GM23338 (cell line): Measurements from ENCODE around the gene SIMC1. TPM values are rescaled to one million over a fixed set of nuclear protein-coding genes. Genes with fewer than 3 reads are reported as not detected.
"Not testable (repeated sequence)": the region's sequence is repeated elsewhere in the genome, so short reads cannot be mapped to it uniquely, and the experiment has no call there.

ENCODE experiments used
- ATAC-seq: fragments of 200-7000 bp; cut with Tn5 transposase; 3 replicates; pipeline ENCODE4 v1.9.1; 2020
- DNase-seq: peaks from one replicate; pipeline ENCODE4 v3.0.0-alpha.2; 2015; ENCODE audit warnings: low spot score
- H2AFZ ChIP-seq: fragments of 200-600 bp; sonication (generic); 2 replicates; pipeline ENCODE4 v1.8.0; 2016; ENCODE audit warnings: antibody characterized with exemption, mild to moderate bottlenecking, moderate library complexity
- H3F3A ChIP-seq: fragments of 200-600 bp; sonication (generic); replicated peaks from 2 replicates; pipeline ENCODE4 v1.8.0; 2017; ENCODE audit warnings: antibody characterized with exemption, mixed run types, low read depth
- H3K27ac ChIP-seq: fragments of 200-600 bp; sonication (generic); 2 replicates; pipeline ENCODE4 v1.6.1; 2016; ENCODE audit warnings: low read depth
- H3K27me3 ChIP-seq: fragments of 200-600 bp; sonication (generic); 2 replicates; pipeline ENCODE4 v1.8.0; 2016; ENCODE audit warnings: mild to moderate bottlenecking, mixed run types, moderate library complexity; ENCODE audit not compliant: insufficient read depth
- H3K36me3 ChIP-seq: fragments of 200-600 bp; sonication (generic); 2 replicates; pipeline ENCODE4 v1.8.0; 2016; ENCODE audit warnings: mild to moderate bottlenecking; ENCODE audit not compliant: insufficient read depth
- H3K4me1 ChIP-seq: fragments of 200-600 bp; sonication (generic); 2 replicates; pipeline ENCODE4 v1.8.0; 2016; ENCODE audit warnings: mild to moderate bottlenecking, moderate library complexity; ENCODE audit not compliant: insufficient read depth
- H3K4me2 ChIP-seq: fragments of 200-600 bp; sonication (generic); 2 replicates; pipeline ENCODE4 v1.7.1; 2017; ENCODE audit warnings: mixed run types
- H3K4me3 ChIP-seq: fragments of 200-600 bp; sonication (generic); 2 replicates; pipeline ENCODE4 v1.6.1; 2016; ENCODE audit warnings: mixed run types
- H3K79me2 ChIP-seq: fragments of 200-600 bp; sonication (generic); replicated peaks from 2 replicates; pipeline ENCODE4 v1.8.0; 2017; ENCODE audit warnings: mild to moderate bottlenecking; ENCODE audit not compliant: insufficient read depth
- H3K9me2 ChIP-seq: fragments of 200-600 bp; sonication (generic); 2 replicates; pipeline ENCODE4 v1.8.0; 2017; ENCODE audit not compliant: insufficient read depth
- H4K20me1 ChIP-seq: fragments of 200-600 bp; sonication (generic); replicated peaks from 2 replicates; pipeline ENCODE4 v1.8.0; 2017; ENCODE audit warnings: mild to moderate bottlenecking; ENCODE audit not compliant: insufficient read depth
- H3K27ac Mint-ChIP-seq: 2 replicates; pipeline ENCODE4 v1.8.0; 2020; ENCODE audit warnings: inconsistent platforms, mild to moderate bottlenecking, moderate library complexity, mixed read lengths
- H3K27me3 Mint-ChIP-seq: 3 replicates; pipeline ENCODE4 v1.8.0; 2022; ENCODE audit warnings: low read depth, mild to moderate bottlenecking, moderate library complexity, mixed read lengths, inconsistent platforms; ENCODE audit not compliant: insufficient read depth, poor library complexity
- H3K36me3 Mint-ChIP-seq: 3 replicates; pipeline ENCODE4 v1.8.0; 2021; ENCODE audit warnings: low read depth, mild to moderate bottlenecking, inconsistent platforms, moderate library complexity, mixed read lengths
- H3K4me1 Mint-ChIP-seq: 3 replicates; pipeline ENCODE4 v1.8.0; 2020; ENCODE audit warnings: mild to moderate bottlenecking, inconsistent platforms, mixed read lengths
- H3K4me3 Mint-ChIP-seq: 3 replicates; pipeline ENCODE4 v1.8.0; 2021; ENCODE audit warnings: moderate library complexity, mild to moderate bottlenecking, inconsistent platforms, mixed read lengths
- H3K9me3 Mint-ChIP-seq: 3 replicates; pipeline ENCODE4 v1.8.0; 2020; ENCODE audit warnings: moderate library complexity, mild to moderate bottlenecking, inconsistent platforms, mixed read lengths
- polyA plus RNA-seq: library from polyadenylated mRNA; unstranded; fragments of >200 nt; fragmentation: Nextera tagmentation; extraction: Ambion mirVana; gene quantifications from 2 replicates; pipeline ENCODE4 v1.2.1, GENCODE V29; 2016
- total RNA-seq: library from RNA; depleted of rRNA; stranded (reverse); fragments of >200 nt; shearing (Covaris generic); gene quantifications from 2 replicates; pipeline ENCODE4 v1.2.3, GENCODE V29; 2014
- TF ChIP-seq, protein P1 (sequence below), 2 experiments: fragments of 200-600 bp in 1 of 2; sonication (generic) in 1 of 2; conservative IDR thresholded peaks; 2 replicates each; pipeline versions ENCODE4 v1.5.1 to v1.6.1; 2016 to 2017; ENCODE audit warnings: antibody characterized with exemption in 2 of 2, low read depth in 2 of 2, mild to moderate bottlenecking in 2 of 2, moderate library complexity in 1 of 2

Gene SIMC1
- total and polyA plus RNA-seq, 2 experiments from 2014 or later, result 9.4 to 14.6 TPM

DNA sequence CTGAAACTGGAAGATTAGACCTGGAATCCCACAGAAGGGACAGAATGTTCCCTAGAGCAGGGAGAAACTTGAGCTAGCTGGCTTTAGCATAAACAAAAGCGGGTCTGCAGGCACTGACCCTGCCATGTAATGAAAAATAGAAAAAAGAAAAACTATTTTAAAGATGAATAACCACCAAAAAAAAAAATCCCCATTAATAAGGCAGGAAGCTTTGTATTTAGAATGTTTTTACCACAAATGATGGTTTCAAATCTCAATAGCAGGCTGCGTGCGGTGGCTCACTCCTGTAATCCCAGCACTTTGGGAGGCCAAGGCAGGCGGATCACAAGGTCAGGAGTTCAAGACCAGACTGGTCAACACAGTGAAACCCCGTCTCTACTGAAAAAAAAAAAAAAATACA lies 5.0 kb upstream of the SIMC1 start:
- not testable (repeated sequence) for ATAC-seq, H3K4me1 ChIP-seq, DNase-seq

DNA sequence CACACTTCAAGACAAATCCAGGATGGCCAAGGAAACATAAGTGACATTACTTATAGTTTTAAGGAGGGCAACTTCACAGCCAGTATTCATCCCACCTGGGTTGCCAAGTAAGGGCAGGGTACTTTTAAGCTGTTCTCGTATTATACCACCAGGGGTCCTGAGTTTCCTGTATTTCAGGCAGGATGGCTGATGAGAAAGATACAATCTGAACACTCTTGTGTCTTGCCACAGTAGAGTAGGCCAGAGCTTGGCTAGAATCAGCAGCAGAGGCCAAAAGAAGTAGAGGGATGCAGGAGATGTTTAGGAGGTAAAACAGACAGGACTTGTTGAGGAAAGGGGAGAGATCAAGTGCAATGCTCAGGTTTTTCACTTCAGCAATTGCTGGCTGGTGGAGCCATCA lies 3.1 kb upstream of the SIMC1 start:
- H4K20me1 ChIP-seq, H3F3A ChIP-seq, H3K4me2 ChIP-seq, H3K9me2 ChIP-seq, H3K4me3 Mint-ChIP-seq, H3K4me1 Mint-ChIP-seq, H3K4me1 ChIP-seq, H3K27me3 ChIP-seq, H3K27me3 Mint-ChIP-seq, H3K27ac ChIP-seq, H3K27ac Mint-ChIP-seq, H3K36me3 Mint-ChIP-seq, H3K4me3 ChIP-seq, H2AFZ ChIP-seq, H3K9me3 Mint-ChIP-seq, H3K79me2 ChIP-seq, H3K36me3 ChIP-seq: not testable (repeated sequence)
- peak; percentile 79 for DNase-seq
- TF ChIP-seq, protein P1, sequence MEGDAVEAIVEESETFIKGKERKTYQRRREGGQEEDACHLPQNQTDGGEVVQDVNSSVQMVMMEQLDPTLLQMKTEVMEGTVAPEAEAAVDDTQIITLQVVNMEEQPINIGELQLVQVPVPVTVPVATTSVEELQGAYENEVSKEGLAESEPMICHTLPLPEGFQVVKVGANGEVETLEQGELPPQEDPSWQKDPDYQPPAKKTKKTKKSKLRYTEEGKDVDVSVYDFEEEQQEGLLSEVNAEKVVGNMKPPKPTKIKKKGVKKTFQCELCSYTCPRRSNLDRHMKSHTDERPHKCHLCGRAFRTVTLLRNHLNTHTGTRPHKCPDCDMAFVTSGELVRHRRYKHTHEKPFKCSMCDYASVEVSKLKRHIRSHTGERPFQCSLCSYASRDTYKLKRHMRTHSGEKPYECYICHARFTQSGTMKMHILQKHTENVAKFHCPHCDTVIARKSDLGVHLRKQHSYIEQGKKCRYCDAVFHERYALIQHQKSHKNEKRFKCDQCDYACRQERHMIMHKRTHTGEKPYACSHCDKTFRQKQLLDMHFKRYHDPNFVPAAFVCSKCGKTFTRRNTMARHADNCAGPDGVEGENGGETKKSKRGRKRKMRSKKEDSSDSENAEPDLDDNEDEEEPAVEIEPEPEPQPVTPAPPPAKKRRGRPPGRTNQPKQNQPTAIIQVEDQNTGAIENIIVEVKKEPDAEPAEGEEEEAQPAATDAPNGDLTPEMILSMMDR (conservative IDR thresholded peaks at IDR 0.05; ENCODE audit: low read depth in 2 of 2), result peak; percentile 58 to 59
- ATAC-seq, result peak; percentile 46

More for the DNA sequence above, 5.0 kb upstream of the SIMC1 start:
- H3K4me3 Mint-ChIP-seq, H3K27me3 ChIP-seq, H3K4me3 ChIP-seq, H3K27ac Mint-ChIP-seq, H2AFZ ChIP-seq, H3K27me3 Mint-ChIP-seq, H3K9me3 Mint-ChIP-seq, H3K79me2 ChIP-seq, H3F3A ChIP-seq, H3K9me2 ChIP-seq, H3K27ac ChIP-seq, H3K4me2 ChIP-seq, H4K20me1 ChIP-seq, H3K4me1 Mint-ChIP-seq, H3K36me3 Mint-ChIP-seq, H3K36me3 ChIP-seq: not testable (repeated sequence)

DNA sequence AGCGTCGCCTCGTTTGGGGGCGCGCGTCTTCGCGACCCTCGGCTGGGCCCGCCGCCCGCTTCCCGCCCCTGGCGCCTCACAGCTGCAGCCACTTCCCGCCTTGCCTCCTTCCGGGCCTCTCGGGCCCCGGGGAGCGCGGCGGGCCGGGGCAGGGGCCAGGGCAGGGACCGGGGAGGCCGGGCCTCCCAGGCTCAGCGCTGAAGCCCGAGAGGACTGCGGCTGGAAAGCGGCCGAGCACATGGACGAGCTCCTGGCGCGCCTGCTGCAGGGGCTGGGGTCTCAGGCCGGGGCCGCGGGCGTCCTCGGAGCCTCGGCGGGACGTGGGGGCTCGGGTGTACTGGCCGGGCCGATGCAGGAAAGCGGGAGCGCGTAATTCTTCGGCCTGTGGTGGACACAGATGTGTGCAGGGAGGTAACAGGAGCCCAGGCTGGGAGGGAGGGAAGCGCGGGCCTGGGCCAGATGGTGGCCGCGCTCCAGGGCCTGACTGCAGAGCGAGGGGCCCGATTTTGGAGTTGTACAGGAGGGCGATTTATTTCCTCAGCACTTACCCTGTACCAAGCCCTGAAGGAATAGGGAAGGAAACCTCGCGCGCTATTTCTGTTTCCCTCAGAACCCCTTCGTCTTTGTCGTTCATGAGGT lies 540 bp downstream of the SIMC1 start:
- H3K4me1 Mint-ChIP-seq, DNase-seq, H4K20me1 ChIP-seq, H3K4me1 ChIP-seq, H3K27ac ChIP-seq, H3K36me3 Mint-ChIP-seq, H3K79me2 ChIP-seq, H3K9me3 Mint-ChIP-seq, H3K27ac Mint-ChIP-seq, H2AFZ ChIP-seq, H3K9me2 ChIP-seq, H3K27me3 ChIP-seq, H3F3A ChIP-seq, H3K4me2 ChIP-seq, H3K4me3 Mint-ChIP-seq, H3K36me3 ChIP-seq, H3K27me3 Mint-ChIP-seq: not testable (repeated sequence)
- H3K4me3 ChIP-seq, result peak overlapping the region; percentile 36; the same call in 1 of the 2 replicates
- ATAC-seq, result peak; percentile 68

DNA sequence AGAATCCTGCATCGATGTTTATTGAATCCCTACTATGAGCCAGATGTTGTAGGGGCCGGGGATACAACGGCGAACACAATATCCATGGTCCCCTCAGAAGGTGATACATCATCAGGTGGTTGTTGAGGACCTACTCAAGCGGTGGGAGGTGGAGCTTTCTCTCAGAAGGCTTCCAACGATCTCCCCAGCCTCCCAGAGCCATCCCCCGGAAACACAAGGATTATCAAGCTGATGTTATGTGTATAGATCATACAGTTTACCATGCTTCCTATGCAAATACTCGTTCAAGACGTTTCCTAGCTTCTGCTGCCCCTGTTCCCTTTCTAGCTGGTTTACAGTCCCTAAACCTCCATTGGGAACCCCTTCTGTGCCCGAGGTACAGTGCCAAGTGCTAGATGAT lies 1.1 kb downstream of the SIMC1 start:
- not testable (repeated sequence) for H3K79me2 ChIP-seq, H3K36me3 ChIP-seq, H3K4me3 ChIP-seq, H3K9me2 ChIP-seq, H3K4me2 ChIP-seq, H3K4me3 Mint-ChIP-seq, H3K9me3 Mint-ChIP-seq, H2AFZ ChIP-seq, H3K4me1 Mint-ChIP-seq, H3K4me1 ChIP-seq, H3K27ac ChIP-seq, H4K20me1 ChIP-seq, H3K36me3 Mint-ChIP-seq, H3K27me3 Mint-ChIP-seq, H3K27ac Mint-ChIP-seq, ATAC-seq, H3F3A ChIP-seq, DNase-seq, H3K27me3 ChIP-seq

DNA sequence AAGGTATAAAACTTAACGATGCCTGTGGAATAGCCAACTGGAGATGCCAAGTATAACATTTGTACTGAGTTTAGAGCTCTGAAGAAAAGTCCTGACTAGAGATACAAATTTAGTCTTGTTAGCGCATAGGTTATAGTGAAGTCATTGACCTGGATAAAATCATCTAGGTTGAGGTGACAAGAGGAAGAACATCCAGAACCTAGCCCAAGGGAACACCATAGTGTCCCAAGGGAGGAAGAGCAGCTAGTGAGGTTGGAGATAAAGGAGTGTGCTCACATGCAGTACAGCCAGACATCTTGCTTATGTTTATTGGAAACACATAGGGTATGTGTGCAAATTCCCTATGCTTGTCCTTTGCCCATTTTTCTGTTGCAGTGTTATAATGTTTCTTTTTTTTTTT lies 6.1 kb downstream of the SIMC1 start:
- not testable (repeated sequence) for H3K36me3 ChIP-seq, H3K27ac ChIP-seq, H3K4me1 Mint-ChIP-seq, H3K27me3 ChIP-seq, DNase-seq, H3K4me3 Mint-ChIP-seq, H3K36me3 Mint-ChIP-seq, H4K20me1 ChIP-seq, H3K4me2 ChIP-seq, H3K9me3 Mint-ChIP-seq, H3K79me2 ChIP-seq, H3K27ac Mint-ChIP-seq, ATAC-seq, H3K4me3 ChIP-seq, H2AFZ ChIP-seq, H3K9me2 ChIP-seq, H3K27me3 Mint-ChIP-seq, H3K4me1 ChIP-seq, H3F3A ChIP-seq

DNA sequence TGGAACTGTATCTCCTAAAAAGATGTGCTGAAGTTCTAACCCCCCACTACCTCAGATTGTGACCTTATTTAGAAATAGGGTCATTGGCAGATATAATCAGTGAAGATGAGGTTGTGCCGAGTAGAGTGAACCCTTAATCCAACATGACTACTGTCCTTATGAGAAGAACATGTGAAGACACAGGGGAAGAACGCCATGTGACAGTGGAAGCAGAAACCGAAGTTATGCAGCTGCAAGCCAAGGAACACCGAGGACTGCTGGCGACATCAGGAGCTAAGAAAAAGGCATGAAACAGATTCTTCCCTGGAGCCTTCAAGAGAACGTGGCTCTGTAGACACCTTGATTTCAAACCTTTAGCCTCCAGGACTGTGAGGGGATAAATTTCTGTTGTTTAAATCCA lies 6.8 kb downstream of the SIMC1 start:
- H3K4me3 Mint-ChIP-seq, ATAC-seq, H3K27ac Mint-ChIP-seq, H3K9me2 ChIP-seq, H2AFZ ChIP-seq, H3K4me3 ChIP-seq, H3K36me3 ChIP-seq, H3K4me2 ChIP-seq, H3K4me1 ChIP-seq, H3K4me1 Mint-ChIP-seq, H3K27me3 Mint-ChIP-seq, H3F3A ChIP-seq, H3K79me2 ChIP-seq, H3K27me3 ChIP-seq, H3K27ac ChIP-seq, DNase-seq, H4K20me1 ChIP-seq, H3K9me3 Mint-ChIP-seq, H3K36me3 Mint-ChIP-seq: not testable (repeated sequence)
